ENCODE data around the gene FLVCR1. TPM values are rescaled to one million over a fixed set of nuclear protein-coding genes. Genes with fewer than 3 reads are reported as not detected.

FLVCR1 gene
- polyA plus RNA-seq, 3 donors = 1.8 to 5.5 (median 2.8) TPM

GRCh38 chr1:212820969-212821368 lies 37.1 kb upstream of the FLVCR1 start:
- Histone ChIP-seq H3K79me2 (ENCODE audit: insufficient read depth, low read length) (no peaks in the 10 kb centered on the region), H3K4me3 (replicated peaks in 1 of 3; ENCODE audit: low read depth in 2 of 3, low read length in 3 of 3) (no peak overlapping the region), H3K27ac (ENCODE audit: low read depth in 1 of 2, low read length in 2 of 2) (no peak overlapping the region), H3K4me2 (replicated peaks; ENCODE audit: extremely low read depth, low read length, poor library complexity, severe bottlenecking) (no peak overlapping the region), H3K27me3 (ENCODE audit: control insufficient read depth in 2 of 2, insufficient read depth in 2 of 2, low read length in 2 of 2) (no peaks in the 10 kb centered on the region), H3K9ac (ENCODE audit: insufficient read depth, low read length, poor library complexity, severe bottlenecking) (no peak overlapping the region), H3K4me1 (ENCODE audit: control insufficient read depth in 1 of 2, insufficient read depth in 2 of 2, low read length in 2 of 2) (peaks cover 18 to 19% of the 10 kb centered on the region in 2 donors), H2AFZ (ENCODE audit: insufficient read depth, low read depth, low read length, poor library complexity, severe bottlenecking) (no peak overlapping the region), H3K36me3 (replicated peaks in 1 of 2; ENCODE audit: control insufficient read depth in 1 of 2, insufficient read depth in 2 of 2, low read length in 2 of 2) (no peaks in the 10 kb centered on the region), H3K9me3 (replicated peaks in 1 of 2; ENCODE audit: control insufficient read depth in 1 of 2, insufficient read depth in 1 of 2, low read length in 2 of 2) (peaks cover 23 to 24% of the 10 kb centered on the region in 2 donors), H4K20me1 (ENCODE audit: insufficient read depth, low read length) (no peaks in the 10 kb centered on the region)
- Mint-ChIP-seq H3K4me1 (peaks cover 22% of the 10 kb centered on the region), H3K27ac (peak overlapping the region in 1 of 7 donors; percentile 6), H3K36me3 (peaks cover 2 to 4% of the 10 kb centered on the region in 2 donors), H3K27me3 (ENCODE audit: low read depth in 3 of 3) (peaks cover 0 to 1% (median 0%) of the 10 kb centered on the region in 3 donors), H3K4me3 (no peak overlapping the region), H3K9me3 (peaks cover 17 to 28% (median 23%) of the 10 kb centered on the region in 7 donors)
- WGBS (ENCODE audit: insufficient coverage) = no CpG with 5 or more reads among the region's 2 CpGs
- TF ChIP-seq CTCF (IDR thresholded peaks at IDR 0.05) = no peak
- no peak for DNase-seq
- intact Hi-C loops (cut with micrococcal nuclease) = no loop called here

DNA sequence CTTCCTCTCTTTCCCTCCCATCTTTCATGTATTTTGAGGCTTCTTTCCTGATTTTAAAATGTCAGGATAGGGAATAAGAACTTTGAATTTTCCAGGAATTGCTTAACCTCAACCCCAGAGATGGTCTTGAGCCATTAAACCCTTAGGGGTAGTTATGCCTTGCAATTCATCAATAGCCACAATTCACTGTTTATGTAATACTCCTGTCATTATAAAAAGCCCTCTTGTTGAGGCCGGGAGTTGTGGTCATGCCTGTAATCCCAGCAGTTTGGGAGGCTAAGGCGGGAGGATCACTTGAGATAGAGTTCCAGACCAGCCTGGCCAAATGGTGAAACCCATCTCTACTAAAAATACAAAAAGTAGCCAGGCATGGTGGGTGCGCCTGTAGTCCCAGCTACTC lies 35.1 kb upstream of the FLVCR1 start:
- Mint-ChIP-seq H3K36me3 (peaks cover 2% of the 10 kb centered on the region in 2 donors), H3K9me3 (peaks cover 26 to 43% (median 36%) of the 10 kb centered on the region in 7 donors), H3K4me1 (peaks cover 22% of the 10 kb centered on the region), H3K4me3 (no peak overlapping the region), H3K27me3 (ENCODE audit: low read depth in 3 of 3) (peaks cover 0 to 2% (median 1%) of the 10 kb centered on the region in 3 donors), H3K27ac (no peak overlapping the region)
- WGBS (ENCODE audit: insufficient coverage) = 100% methylated on average over 2 of the region's 3 CpGs
- no peak overlapping the region for H3K9ac ChIP-seq (ENCODE audit: insufficient read depth, low read length, poor library complexity, severe bottlenecking)
- peaks cover 18 to 19% of the 10 kb centered on the region in 2 donors for H3K4me1 ChIP-seq (ENCODE audit: control insufficient read depth in 1 of 2, insufficient read depth in 2 of 2, low read length in 2 of 2)
- H3K27me3 ChIP-seq (ENCODE audit: control insufficient read depth in 2 of 2, insufficient read depth in 2 of 2, low read length in 2 of 2) = no peaks in the 10 kb centered on the region
- intact Hi-C loops (cut with micrococcal nuclease) = no loop called here
- H3K4me3 ChIP-seq (replicated peaks in 1 of 3; ENCODE audit: low read depth in 2 of 3, low read length in 3 of 3) = no peak overlapping the region
- TF ChIP-seq CTCF (IDR thresholded peaks at IDR 0.05) = no peak
- no peak for DNase-seq
- H3K4me2 ChIP-seq (replicated peaks; ENCODE audit: extremely low read depth, low read length, poor library complexity, severe bottlenecking) = no peak overlapping the region
- H2AFZ ChIP-seq (ENCODE audit: insufficient read depth, low read depth, low read length, poor library complexity, severe bottlenecking) = no peak overlapping the region
- no peaks in the 10 kb centered on the region for H3K79me2 ChIP-seq (ENCODE audit: insufficient read depth, low read length)
- H3K36me3 ChIP-seq (replicated peaks in 1 of 2; ENCODE audit: control insufficient read depth in 1 of 2, insufficient read depth in 2 of 2, low read length in 2 of 2) = no peaks in the 10 kb centered on the region
- H3K9me3 ChIP-seq (replicated peaks in 1 of 2; ENCODE audit: control insufficient read depth in 1 of 2, insufficient read depth in 1 of 2, low read length in 2 of 2) = peaks cover 28 to 31% of the 10 kb centered on the region in 2 donors
- no peaks in the 10 kb centered on the region for H4K20me1 ChIP-seq (ENCODE audit: insufficient read depth, low read length)
- H3K27ac ChIP-seq (ENCODE audit: low read depth in 1 of 2, low read length in 2 of 2) = no peak overlapping the region

Measured in CD14-positive monocyte (primary cell).